K562 (cell line): Measurements from ENCODE around the gene GRM5. TPM values are rescaled to one million over a fixed set of nuclear protein-coding genes. Genes with fewer than 3 reads are reported as not detected.

Experiments used
- ATAC-seq: fragments of 200-7000 bp; cut with Tn5 transposase; 3 replicates; pipeline ENCODE4 v1.9.1; 2020; ENCODE audit warnings: moderate library complexity
- BruUV-seq: library from RNA; stranded (reverse); fragments of 400-500 nt; replicated peaks from 2 replicates; lab custom pipeline; 2021; lab: Mats Ljungman, UMichigan
- CTCF ChIA-PET: fragments of 300-600 bp; formaldehyde crosslinking; extraction: SDS; loops from one replicate; lab custom pipeline; 2021; ENCODE audit warnings: low intra/inter-chr PET ratio; lab: Yijun Ruan, JAX
- POLR2A ChIA-PET: fragments of 300-600, 350-650 bp; sonication (Branson Sonifier 250); formaldehyde crosslinking; extraction: SDS; loops from one replicate; lab custom pipeline; 2021; ENCODE audit warnings: antibody characterized with exemption, inconsistent platforms; lab: Yijun Ruan, JAX
- DNase-seq, 4 experiments: peaks; one replicate each; pipeline versions ENCODE4 v3.0.0 to v3.0.0-alpha.2; 2011 to 2018; ENCODE audit warnings: low spot score in 3 of 4, mixed read lengths in 3 of 4; ENCODE audit errors: extremely low read depth in 1 of 4
- FAIRE-seq: peaks from 2 replicates; lab custom pipeline; 2011; peaks lifted over from hg19 to GRCh38; lab: Jason Lieb, UNC
- H2AFZ ChIP-seq: 2 replicates; pipeline ENCODE4 v1.6.0; 2011; ENCODE audit warnings: low read depth, low read length, control low read depth, inconsistent platforms
- H3K27ac ChIP-seq: fragments of 200-600 bp; 3 replicates; pipeline ENCODE4 v1.8.0; 2011; ENCODE audit warnings: low read depth, mild to moderate bottlenecking, control low read depth, inconsistent platforms, low read length, moderate library complexity, mixed read lengths; ENCODE audit errors: extremely low read depth
- H3K27me3 ChIP-seq, 2 experiments: fragments of 300-600 bp in 1 of 2; 2 replicates in 1 of 2; 3 replicates in 1 of 2; pipeline versions ENCODE4 v1.6.0 to v1.8.0; 2011; ENCODE audit warnings: inconsistent platforms in 2 of 2, low read length in 2 of 2, mild to moderate bottlenecking in 1 of 2, mixed read lengths in 1 of 2, moderate library complexity in 1 of 2; ENCODE audit not compliant: control insufficient read depth in 2 of 2, insufficient read depth in 2 of 2
- H3K36me3 ChIP-seq: fragments of 300-600 bp; 3 replicates; pipeline ENCODE4 v1.8.0; 2011; ENCODE audit warnings: mild to moderate bottlenecking, low read length, inconsistent platforms; ENCODE audit not compliant: control insufficient read depth, insufficient read depth
- H3K4me1 ChIP-seq, 2 experiments: fragments of 200-600 bp in 1 of 2; replicated peaks in 1 of 2; 2 replicates in 1 of 2; 3 replicates in 1 of 2; pipeline versions ENCODE4 v1.5.1 to v1.8.0; 2011; ENCODE audit warnings: inconsistent platforms in 2 of 2, low read length in 2 of 2, mild to moderate bottlenecking in 1 of 2, mixed read lengths in 1 of 2, moderate library complexity in 1 of 2; ENCODE audit not compliant: control insufficient read depth in 2 of 2, insufficient read depth in 2 of 2
- H3K4me2 ChIP-seq: 2 replicates; pipeline ENCODE4 v1.6.1; 2011; ENCODE audit warnings: low read length, control low read depth, inconsistent platforms, mixed read lengths; ENCODE audit not compliant: insufficient read depth
- H3K4me3 ChIP-seq: fragments of 200-600 bp; sonication (generic), shearing (Covaris generic); 2 replicates; pipeline ENCODE4 v1.5.1; 2016; ENCODE audit warnings: control low read depth, inconsistent platforms
- H3K79me2 ChIP-seq: fragments of 200-600 bp; 3 replicates; pipeline ENCODE4 v1.8.0; 2011; ENCODE audit warnings: low read length, inconsistent platforms; ENCODE audit not compliant: control insufficient read depth, insufficient read depth
- H3K9ac ChIP-seq, 2 experiments: 2 replicates each; pipeline versions ENCODE4 v1.6.0 to v1.6.1; 2011; ENCODE audit warnings: low read depth in 2 of 2, low read length in 2 of 2, control low read depth in 1 of 2, inconsistent platforms in 1 of 2, mild to moderate bottlenecking in 1 of 2, mixed read lengths in 1 of 2; ENCODE audit not compliant: insufficient read depth in 1 of 2
- H3K9me1 ChIP-seq: one replicate; pipeline ENCODE4 v1.6.0; 2011; ENCODE audit warnings: inconsistent platforms, mild to moderate bottlenecking, low read length, moderate library complexity; ENCODE audit not compliant: control insufficient read depth, insufficient read depth
- H3K9me3 ChIP-seq: replicated peaks from 2 replicates; pipeline ENCODE4 v1.5.1; 2011; ENCODE audit warnings: low read depth, low read length, inconsistent platforms; ENCODE audit not compliant: control insufficient read depth, insufficient read depth
- H4K20me1 ChIP-seq: replicated peaks from 2 replicates; pipeline ENCODE4 v1.6.1; 2011; ENCODE audit warnings: low read length, inconsistent platforms, mixed read lengths; ENCODE audit not compliant: control insufficient read depth, insufficient read depth
- CHD2 ChIP-seq: IDR thresholded peaks from 2 replicates; pipeline ENCODE4 v1.6.1; 2011; ENCODE audit warnings: low read depth, low read length
- COPS2 ChIP-seq: fragments of 450-650 bp; conservative IDR thresholded peaks from 2 replicates; pipeline ENCODE4 v1.6.1; 2016; ENCODE audit warnings: mild to moderate bottlenecking, moderate library complexity
- E4F1 ChIP-seq: fragments of 250-450 bp; sonication (Bioruptor Pico); IDR thresholded peaks from 2 replicates; pipeline ENCODE4 v1.5.0; 2021; ENCODE audit warnings: mild to moderate bottlenecking, borderline replicate concordance
- GATAD2B ChIP-seq: fragments of 450-650 bp; IDR thresholded peaks from 2 replicates; pipeline ENCODE4 v1.6.1; 2017; ENCODE audit warnings: mild to moderate bottlenecking, borderline replicate concordance
- GTF2E2 ChIP-seq: fragments of 200-800 bp; sonication (Bioruptor generic); IDR thresholded peaks from 2 replicates; pipeline ENCODE4 v1.6.1; 2016; ENCODE audit warnings: missing genetic modification characterization, missing compliant biosample characterization
- JUNB ChIP-seq: fragments of 450-650 bp; formaldehyde crosslinking; conservative IDR thresholded peaks from 2 replicates; pipeline ENCODE4 v1.4.0; 2020; ENCODE audit warnings: mild to moderate bottlenecking
- MITF ChIP-seq: IDR thresholded peaks from 2 replicates; pipeline ENCODE4 v1.6.1; 2014; ENCODE audit warnings: antibody characterized with exemption
- MTA3 ChIP-seq: fragments of 450-650 bp; formaldehyde crosslinking; IDR thresholded peaks from 2 replicates; pipeline ENCODE4 v1.6.1; 2017; ENCODE audit warnings: mild to moderate bottlenecking, borderline replicate concordance
- MXD1 ChIP-seq: fragments of 250-450 bp; sonication (Bioruptor Pico); IDR thresholded peaks from 2 replicates; pipeline ENCODE4 v1.8.0; 2021; ENCODE audit warnings: borderline replicate concordance, mild to moderate bottlenecking, moderate library complexity; ENCODE audit not compliant: poor library complexity, severe bottlenecking
- MYBL2 ChIP-seq, 2 experiments: fragments of 450-650 bp in 1 of 2; sonication (generic) in 1 of 2; formaldehyde crosslinking in 1 of 2; IDR thresholded peaks; 2 replicates each; pipeline versions ENCODE4 v1.6.1 to v1.8.1; 2017 to 2022; ENCODE audit warnings: borderline replicate concordance in 1 of 2, inconsistent platforms in 1 of 2, low read depth in 1 of 2, mild to moderate bottlenecking in 1 of 2, missing genetic modification reagents in 1 of 2, moderate library complexity in 1 of 2
- RB1 ChIP-seq: fragments of 450-650 bp; IDR thresholded peaks from 2 replicates; pipeline ENCODE4 v1.6.1; 2017; ENCODE audit warnings: low read depth, mild to moderate bottlenecking
- RNF2 ChIP-seq: sonication (generic); IDR thresholded peaks from 2 replicates; pipeline ENCODE4 v1.6.1; 2016
- TRIM25 ChIP-seq: fragments of 450-650 bp; IDR thresholded peaks from 2 replicates; pipeline ENCODE4 v1.7.0; 2016; ENCODE audit warnings: borderline replicate concordance
- ZBTB8A ChIP-seq: fragments of 450-650 bp; IDR thresholded peaks from 2 replicates; pipeline ENCODE4 v1.6.1; 2018; ENCODE audit warnings: mild to moderate bottlenecking, moderate library complexity; ENCODE audit not compliant: partially characterized antibody
- ZKSCAN3 ChIP-seq: fragments of 250-450 bp; sonication (Bioruptor Pico); IDR thresholded peaks from 2 replicates; pipeline ENCODE4 v1.4.0; 2020
- WGBS: fragments of 100-300 bp; shearing (Covaris generic); methylation state at CpG from one replicate; pipeline ENCODE4 v1.1.6; 2016; ENCODE audit warnings: low coverage, mixed read lengths; ENCODE audit not compliant: insufficient coverage; ENCODE audit errors: missing lambda C conversion rate; 5-methylcytosine and 5-hydroxymethylcytosine counted together
- in situ Hi-C: fragments of 300-500 bp; cut with MboI; formaldehyde crosslinking; loops from 4 replicates; pipeline ENCODE4 v1.15.0; 2018; ENCODE audit warnings: inconsistent platforms, mixed read lengths
- intact Hi-C: fragments of 100-400 bp; cut with micrococcal nuclease; formaldehyde crosslinking; loops from 2 replicates; pipeline ENCODE4 v1.14.2; 2022
- polyA plus RNA-seq, 8 experiments: library from polyadenylated mRNA; depleted of rRNA in 4 of 8; stranded (reverse) in 5 of 8; unstranded in 3 of 8; fragments of >200 nt; fragmentation: Nextera tagmentation in 2 of 8; fragmentation: Illumina TruSeq in 1 of 8; extraction: Ambion mirVana in 2 of 8; extraction: Trizol in 1 of 8; gene quantifications; 2 replicates each; pipeline versions ENCODE4 v1.2.1 to v1.2.3, GENCODE V29; 2011 to 2014; ENCODE audit warnings: inconsistent platforms in 1 of 8, missing spikeins in 1 of 8
- total RNA-seq, 7 experiments: library from RNA; depleted of rRNA in 6 of 7; stranded (reverse); fragments of >200 nt in 6 of 7; fragmentation: Illumina TruSeq in 2 of 7; extraction: Trizol in 2 of 7; gene quantifications; 2 replicates each; pipeline versions ENCODE4 v1.2.1 to v1.2.3, GENCODE V29; 2011 to 2021; ENCODE audit warnings: low replicate concordance in 1 of 7
- TF ChIP-seq, protein P1 (sequence below): sonication (generic); formaldehyde crosslinking; IDR thresholded peaks from 2 replicates; pipeline ENCODE4 v1.4.0; 2020; ENCODE audit warnings: mild to moderate bottlenecking, missing genetic modification reagents

GRM5 gene
- total and polyA plus RNA-seq, 9 of the 15 experiments (the other 6 are each of a cell fraction or from before 2014, with no cell fraction given), result not detected

DNA sequence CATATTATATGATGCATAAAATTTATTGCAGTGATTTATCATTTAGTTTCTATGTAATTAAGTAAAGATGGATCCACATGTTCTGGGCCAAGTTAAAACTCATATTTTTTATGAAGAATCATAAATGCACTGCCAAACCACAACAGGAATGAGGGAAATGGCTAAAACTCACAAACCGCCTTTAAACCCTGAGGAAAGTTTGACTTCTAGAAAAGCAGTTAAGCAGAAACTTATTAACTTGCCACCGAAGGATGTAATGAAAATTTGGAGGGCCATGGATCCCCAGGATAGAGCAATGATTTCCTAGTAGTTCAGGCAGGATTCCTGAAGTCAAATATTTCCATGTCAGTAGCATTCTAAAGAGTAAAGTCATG lies 510.0 kb downstream of the GRM5 start:
- CTCF ChIA-PET, result no interaction called here
- BruUV-seq, result no TSS peak
- H2AFZ ChIP-seq, result no peak overlapping the region

More for the DNA sequence above, 510.0 kb downstream of the GRM5 start:
- no peak overlapping the region for H3K4me2 ChIP-seq
- TF ChIP-seq MITF, result no peak
- TF ChIP-seq COPS2, result no peak
- TF ChIP-seq GTF2E2 (tag), result no peak
- TF ChIP-seq CHD2, result no peak
- no peak for TF ChIP-seq RNF2
- TF ChIP-seq TRIM25, result no peak
- no peak for TF ChIP-seq MYBL2 (IDR thresholded peaks at IDR 0.05; ENCODE audit: low read depth)
- TF ChIP-seq MYBL2 (CRISPR knock-in tag; IDR thresholded peaks at IDR 0.05; ENCODE audit: borderline replicate concordance), result no peak
- no peak for TF ChIP-seq JUNB (CRISPR knock-in tag)
- no peak for TF ChIP-seq MTA3
- TF ChIP-seq, protein P1, sequence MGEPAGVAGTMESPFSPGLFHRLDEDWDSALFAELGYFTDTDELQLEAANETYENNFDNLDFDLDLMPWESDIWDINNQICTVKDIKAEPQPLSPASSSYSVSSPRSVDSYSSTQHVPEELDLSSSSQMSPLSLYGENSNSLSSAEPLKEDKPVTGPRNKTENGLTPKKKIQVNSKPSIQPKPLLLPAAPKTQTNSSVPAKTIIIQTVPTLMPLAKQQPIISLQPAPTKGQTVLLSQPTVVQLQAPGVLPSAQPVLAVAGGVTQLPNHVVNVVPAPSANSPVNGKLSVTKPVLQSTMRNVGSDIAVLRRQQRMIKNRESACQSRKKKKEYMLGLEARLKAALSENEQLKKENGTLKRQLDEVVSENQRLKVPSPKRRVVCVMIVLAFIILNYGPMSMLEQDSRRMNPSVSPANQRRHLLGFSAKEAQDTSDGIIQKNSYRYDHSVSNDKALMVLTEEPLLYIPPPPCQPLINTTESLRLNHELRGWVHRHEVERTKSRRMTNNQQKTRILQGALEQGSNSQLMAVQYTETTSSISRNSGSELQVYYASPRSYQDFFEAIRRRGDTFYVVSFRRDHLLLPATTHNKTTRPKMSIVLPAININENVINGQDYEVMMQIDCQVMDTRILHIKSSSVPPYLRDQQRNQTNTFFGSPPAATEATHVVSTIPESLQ (CRISPR knock-in tag), result no peak
- no peak for TF ChIP-seq RB1
- no peak for TF ChIP-seq MXD1
- TF ChIP-seq ZBTB8A, result no peak
- TF ChIP-seq GATAD2B, result no peak
- no peak for TF ChIP-seq ZKSCAN3 (CRISPR knock-in tag)
- TF ChIP-seq E4F1 (CRISPR knock-in tag), result no peak
- H3K9ac ChIP-seq, result no peak overlapping the region
- no peak for FAIRE-seq
- WGBS, result 0% methylated on average over 2 of the region's 2 CpGs
- in situ Hi-C loops (no loop called here), intact Hi-C loops (no loop called here)
- no peaks in the 10 kb centered on the region for H3K79me2 ChIP-seq
- H3K4me1 ChIP-seq, result no peaks in the 10 kb centered on the region
- H3K9me1 ChIP-seq, result no peaks in the 10 kb centered on the region
- no peaks in the 10 kb centered on the region for H4K20me1 ChIP-seq
- no peaks in the 10 kb centered on the region for H3K27me3 ChIP-seq
- H3K4me3 ChIP-seq, result no peak overlapping the region
- no peaks in the 10 kb centered on the region for H3K36me3 ChIP-seq
- DNase-seq, result no peak
- H3K9me3 ChIP-seq, result no peaks in the 10 kb centered on the region
- ATAC-seq, result no peak
- POLR2A ChIA-PET, result no interaction called here
- H3K27ac ChIP-seq, result no peak overlapping the region
